Caco-2 (cell line): Measurements from ENCODE around the gene ZNF331. TPM values are rescaled to one million over a fixed set of nuclear protein-coding genes. Genes with fewer than 3 reads are reported as not detected.

ENCODE experiments used
- BruUV-seq: library from RNA; stranded (reverse); fragments of 400-500 nt; replicated peaks from 2 replicates; lab custom pipeline; 2021; lab: Mats Ljungman, UMichigan
- CTCF ChIA-PET: fragments of 300-600 bp; sonication (Branson Sonifier 250); formaldehyde crosslinking; loops from one replicate; lab custom pipeline; 2022; ENCODE audit warnings: antibody characterized with exemption; lab: Charles Lee
- POLR2A ChIA-PET: fragments of 300-600 bp; sonication (Branson Sonifier 250); formaldehyde crosslinking; loops from one replicate; lab custom pipeline; 2022; ENCODE audit warnings: antibody characterized with exemption; lab: Charles Lee
- DNase-seq, 2 experiments: peaks; one replicate each; pipeline versions ENCODE4 v3.0.0 to v3.0.0-alpha.2; 2020 to 2022
- H3K27me3 ChIP-seq: replicated peaks from 2 replicates; pipeline ENCODE4 v1.6.0; 2011; ENCODE audit warnings: low read length; ENCODE audit not compliant: control insufficient read depth, insufficient read depth
- H3K36me3 ChIP-seq: 2 replicates; pipeline ENCODE4 v1.5.1; 2011; ENCODE audit warnings: low read length; ENCODE audit not compliant: control insufficient read depth, insufficient read depth
- H3K4me1 ChIP-seq: fragments of 250-450 bp; sonication (Bioruptor Pico); 2 replicates; pipeline ENCODE4 v1.5.1; 2020; ENCODE audit warnings: mild to moderate bottlenecking
- H3K4me3 ChIP-seq: 2 replicates; pipeline ENCODE4 v1.5.1; 2011; ENCODE audit warnings: low read depth, mild to moderate bottlenecking, control low read depth, low read length
- H3K9me3 ChIP-seq: fragments of 250-450 bp; sonication (Bioruptor Pico); 2 replicates; pipeline ENCODE4 v1.5.1; 2020; ENCODE audit warnings: mild to moderate bottlenecking, moderate library complexity
- H3K27ac Mint-ChIP-seq: one replicate; pipeline ENCODE4 v1.8.0; 2022; ENCODE audit warnings: mixed read lengths; ENCODE audit not compliant: unreplicated experiment
- H3K27me3 Mint-ChIP-seq: one replicate; pipeline ENCODE4 v1.8.0; 2022; ENCODE audit warnings: mixed read lengths; ENCODE audit not compliant: insufficient read depth, unreplicated experiment
- H3K36me3 Mint-ChIP-seq: one replicate; pipeline ENCODE4 v1.8.0; 2022; ENCODE audit warnings: mild to moderate bottlenecking, mixed read lengths; ENCODE audit not compliant: insufficient read depth, unreplicated experiment
- H3K4me1 Mint-ChIP-seq: one replicate; pipeline ENCODE4 v1.8.0; 2022; ENCODE audit warnings: low read depth, mixed read lengths; ENCODE audit not compliant: unreplicated experiment
- H3K4me3 Mint-ChIP-seq: one replicate; pipeline ENCODE4 v1.8.0; 2022; ENCODE audit warnings: mild to moderate bottlenecking, moderate library complexity, mixed read lengths; ENCODE audit not compliant: unreplicated experiment
- H3K9me3 Mint-ChIP-seq: one replicate; pipeline ENCODE4 v1.8.0; 2022; ENCODE audit warnings: mixed read lengths; ENCODE audit not compliant: unreplicated experiment
- CTCF ChIP-seq, 2 experiments: fragments of 200-600 bp in 1 of 2; IDR thresholded peaks; 1 replicate in 1 of 2; 2 replicates in 1 of 2; pipeline versions ENCODE4 v1.5.1 to v1.8.0; 2011 to 2022; ENCODE audit warnings: antibody characterized with exemption in 1 of 2, control low read depth in 1 of 2, inconsistent platforms in 1 of 2, low read depth in 1 of 2, low read length in 1 of 2, mild to moderate bottlenecking in 1 of 2, moderate library complexity in 1 of 2; ENCODE audit not compliant: insufficient read depth in 1 of 2, severe bottlenecking in 1 of 2, unreplicated experiment in 1 of 2
- intact Hi-C: fragments of 100-400 bp; cut with micrococcal nuclease; formaldehyde crosslinking; loops from one replicate; pipeline ENCODE4 v1.10.0; 2022; ENCODE audit not compliant: unreplicated experiment
- total RNA-seq: library from RNA; stranded (reverse); gene quantifications from 2 replicates; pipeline ENCODE4 v1.2.3, GENCODE V29; 2022

The ZNF331 gene
- total RNA-seq, 1 experiment from 2014 or later: 42.2 TPM

DNA sequence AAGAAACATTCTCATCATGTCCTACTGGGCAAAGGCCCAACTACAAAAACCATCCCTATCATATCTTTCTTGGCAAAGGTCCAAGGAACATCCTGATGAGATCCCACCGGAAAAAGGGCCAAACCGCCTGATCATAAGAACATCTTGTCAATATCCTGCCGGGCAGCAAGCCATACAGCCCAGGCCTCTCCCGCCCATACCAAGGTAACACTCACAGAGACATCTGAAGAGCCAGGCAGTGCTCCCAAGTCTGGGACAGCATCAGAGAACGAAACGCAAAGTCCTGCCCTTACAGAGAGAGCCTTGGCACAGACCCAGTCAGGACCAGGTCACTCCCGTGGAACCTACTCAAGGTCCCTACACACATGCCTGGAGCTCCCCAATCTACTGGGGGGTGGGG lies 18.5 kb upstream of the ZNF331 start:
- H3K4me1 ChIP-seq: no peaks in the 10 kb centered on the region
- no peaks in the 10 kb centered on the region; the same call in 1 of the 2 replicates for H3K9me3 ChIP-seq
- no peak for DNase-seq
- H3K4me1 Mint-ChIP-seq: no peaks in the 10 kb centered on the region
- H3K4me3 Mint-ChIP-seq: no peak overlapping the region
- no peaks in the 10 kb centered on the region for H3K36me3 ChIP-seq
- H3K27me3 Mint-ChIP-seq: no peaks in the 10 kb centered on the region
- CTCF ChIA-PET: no interaction called here
- POLR2A ChIA-PET: no interaction called here
- intact Hi-C loops: loop anchor here (10.0 kb wide), 1 partner anchor 325 kb away; the partner anchor contains the start of gene ZNF665
- no peak overlapping the region for H3K4me3 ChIP-seq
- peaks cover 25% of the 10 kb centered on the region for H3K36me3 Mint-ChIP-seq
- TF ChIP-seq CTCF (IDR thresholded peaks at IDR 0.05; ENCODE audit: insufficient read depth in 1 of 2, low read depth in 1 of 2, low read length in 1 of 2, severe bottlenecking in 1 of 2, unreplicated experiment in 1 of 2): no peak
- H3K27ac Mint-ChIP-seq: no peak overlapping the region
- H3K27me3 ChIP-seq: no peaks in the 10 kb centered on the region
- BruUV-seq: no TSS peak
- peaks cover 10% of the 10 kb centered on the region for H3K9me3 Mint-ChIP-seq

DNA sequence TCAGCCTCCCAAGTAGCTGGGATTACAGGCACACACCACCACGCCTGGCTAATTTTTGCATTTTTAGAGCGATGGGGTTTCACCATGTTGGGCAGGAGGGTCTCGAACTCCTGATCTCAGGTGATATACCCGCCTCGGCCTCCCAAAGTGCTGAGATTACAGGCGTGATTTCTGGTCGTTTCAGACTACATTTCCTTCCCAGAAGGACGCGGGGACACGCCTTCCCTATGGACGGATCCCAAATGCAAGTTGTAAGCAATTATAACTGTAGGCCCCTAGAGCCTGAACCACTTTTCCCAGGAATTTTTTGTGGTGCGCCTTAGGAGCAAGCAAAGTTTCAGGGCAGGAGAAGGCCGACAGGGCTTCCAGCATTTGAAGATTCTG lies 17.8 kb upstream of the ZNF331 start:
- POLR2A ChIA-PET: interaction anchor here (1.0 to 1.5 kb wide), 4 partner anchors 13 to 100 kb away, joined by 3 to 6 read pairs (median 4); partner anchors contain the start of gene ZNF761

More for the DNA sequence above, 17.8 kb upstream of the ZNF331 start:
- H3K27ac Mint-ChIP-seq: peak overlapping the region; percentile 85
- peak overlapping the region; percentile 90 for H3K4me3 Mint-ChIP-seq
- Histone ChIP-seq H3K9me3 (no peaks in the 10 kb centered on the region; the same call in 1 of the 2 replicates), H3K4me3 (peak overlapping the region; percentile 20), H3K4me1 (no peaks in the 10 kb centered on the region), H3K27me3 (no peaks in the 10 kb centered on the region), H3K36me3 (no peaks in the 10 kb centered on the region)
- CTCF ChIA-PET: interaction anchor here (1.0 to 1.2 kb wide), 6 partner anchors 8 to 325 kb away, joined by 3 to 6 read pairs (median 4); partner anchors contain the start of gene ZNF761
- no peaks in the 10 kb centered on the region for H3K4me1 Mint-ChIP-seq
- BruUV-seq: no TSS peak
- H3K36me3 Mint-ChIP-seq: peaks cover 30% of the 10 kb centered on the region
- peaks cover 13% of the 10 kb centered on the region for H3K9me3 Mint-ChIP-seq
- H3K27me3 Mint-ChIP-seq: no peaks in the 10 kb centered on the region
- intact Hi-C loops: loop anchor here (1.0 kb wide), 2 partner anchors 18 to 34 kb away; partner anchors contain the start of gene ZNF331
- TF ChIP-seq CTCF (IDR thresholded peaks at IDR 0.05; ENCODE audit: insufficient read depth in 1 of 2, low read depth in 1 of 2, low read length in 1 of 2, severe bottlenecking in 1 of 2, unreplicated experiment in 1 of 2): no peak
- DNase-seq: no peak
